GM19395 (cell line): ENCODE results near the gene AMOTL1.
"Not testable (repeated sequence)": the region's sequence is repeated elsewhere in the genome, so short reads cannot be mapped to it uniquely, and the experiment has no call there.

Experiments used
- ATAC-seq: cut with Tn5 transposase; IDR thresholded peaks from one replicate; pipeline ENCODE4 v1.9.1; 2021; ENCODE audit warnings: mild to moderate bottlenecking, moderate library complexity; ENCODE audit not compliant: unreplicated experiment

AMOTL1 gene

GRCh38 chr11:94812724-94813720 is 44.9 kb downstream of the AMOTL1 start:
- not testable (repeated sequence) for ATAC-seq

GRCh38 chr11:94814272-94814976 is 46.3 kb downstream of the AMOTL1 start:
- ATAC-seq, result no peak

GRCh38 chr11:94815705-94816344 is 47.7 kb downstream of the AMOTL1 start:
- no peak for ATAC-seq

DNA sequence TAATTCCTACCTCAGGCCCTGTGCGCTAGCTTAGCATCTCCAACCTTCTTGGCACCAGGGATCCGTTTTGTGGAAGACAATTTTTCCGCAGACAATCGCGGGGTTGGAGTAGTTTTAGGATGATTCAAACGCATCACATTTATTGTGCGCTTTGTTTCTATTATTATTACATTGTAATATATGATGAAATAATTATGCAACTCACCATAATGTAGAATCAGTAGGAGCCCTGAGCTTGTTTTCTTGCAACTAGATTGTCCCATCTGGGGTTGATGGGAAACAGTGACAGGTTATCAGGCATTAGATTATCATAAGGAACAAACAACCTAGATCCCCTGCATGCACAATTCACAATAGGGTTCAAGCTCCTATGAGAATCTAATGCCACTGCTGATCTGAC is 52.3 kb downstream of the AMOTL1 start:
- no peak for ATAC-seq

DNA sequence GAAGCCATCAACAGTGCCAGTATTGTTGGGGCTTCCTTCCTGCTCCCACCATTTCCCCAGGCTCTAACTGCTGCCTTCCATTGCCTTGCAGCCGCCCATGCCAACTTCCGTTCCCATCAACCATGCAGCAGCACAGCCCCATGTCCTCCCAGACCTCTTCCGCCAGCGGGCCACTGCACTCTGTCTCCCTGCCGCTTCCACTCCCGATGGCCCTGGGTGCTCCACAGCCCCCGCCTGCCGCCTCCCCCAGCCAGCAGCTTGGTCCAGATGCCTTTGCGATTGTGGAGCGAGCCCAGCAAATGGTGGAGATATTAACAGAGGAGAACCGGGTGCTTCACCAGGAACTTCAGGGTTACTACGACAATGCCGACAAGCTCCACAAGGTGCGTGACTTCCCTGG is 53.3 kb downstream of the AMOTL1 start:
- ATAC-seq, result no peak

DNA sequence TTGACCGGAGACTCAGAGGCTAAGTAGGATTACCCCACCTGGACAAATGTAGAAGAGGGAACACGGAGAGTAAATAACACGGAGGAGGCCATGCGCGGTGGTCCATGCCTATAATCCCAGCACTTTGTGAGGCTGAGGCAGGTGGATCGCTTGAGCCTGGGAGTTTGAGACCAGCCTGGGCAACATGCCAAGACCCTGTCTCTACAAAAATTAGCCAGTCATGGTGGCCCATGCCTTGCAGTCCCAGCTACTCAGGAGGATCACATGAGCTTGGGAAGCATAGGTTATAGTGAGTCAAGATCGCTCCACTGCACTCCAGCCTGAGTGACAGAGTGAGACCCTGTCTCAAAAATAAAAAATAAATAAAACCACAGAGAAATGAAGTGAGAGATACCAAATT is 53.9 kb downstream of the AMOTL1 start:
- no peak for ATAC-seq

DNA sequence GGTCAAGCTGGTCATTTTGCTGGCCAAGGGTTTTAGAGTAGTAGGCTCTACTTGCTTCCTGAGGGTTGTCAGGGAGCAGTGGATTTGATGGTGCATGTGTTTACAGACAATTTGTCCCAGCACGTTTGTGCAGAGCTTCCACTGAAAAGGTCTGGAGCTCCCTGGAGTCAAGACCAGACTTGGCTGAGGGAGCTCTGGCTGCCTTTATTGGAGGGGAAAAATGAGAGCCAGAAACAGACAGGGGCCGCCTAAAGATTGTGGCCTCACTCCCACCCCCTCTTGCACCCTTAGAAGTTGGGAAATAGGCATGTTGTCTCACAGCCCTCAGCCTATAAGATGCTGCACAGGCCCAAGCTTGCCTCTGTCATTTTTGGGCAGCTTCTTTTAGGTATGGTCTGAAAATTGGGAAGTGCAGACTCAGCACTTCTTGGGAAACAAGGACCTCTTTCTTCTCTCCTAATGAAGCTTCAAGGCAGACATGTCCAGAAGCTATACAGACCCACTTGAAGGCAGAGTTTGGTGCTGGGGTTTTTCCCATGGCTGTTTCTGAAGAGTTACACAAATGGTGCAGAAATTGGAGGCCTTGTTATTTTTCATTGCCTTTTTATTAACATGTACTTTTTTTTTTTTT is 55.1 kb downstream of the AMOTL1 start:
- ATAC-seq, result no peak

DNA sequence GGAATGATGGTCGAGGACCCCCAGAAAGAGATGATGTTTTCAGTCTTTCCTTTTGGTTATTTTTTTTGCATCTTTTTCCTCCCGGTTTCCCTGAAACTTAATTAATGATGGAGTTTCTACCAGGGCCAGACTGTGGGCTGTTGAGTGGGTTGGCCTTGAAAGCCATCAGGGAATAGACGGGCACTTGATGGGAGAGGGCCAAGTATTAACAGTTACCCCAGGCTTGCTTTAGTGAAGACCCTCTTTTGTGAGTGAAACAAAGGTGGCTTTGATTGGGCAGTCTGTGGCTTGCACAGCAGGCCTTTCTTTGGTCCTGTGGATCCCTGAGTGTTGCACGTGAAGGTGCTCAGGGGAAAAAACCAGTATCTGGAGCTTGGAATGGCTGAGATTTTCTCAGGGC is 56.9 kb downstream of the AMOTL1 start:
- ATAC-seq, result no peak

DNA sequence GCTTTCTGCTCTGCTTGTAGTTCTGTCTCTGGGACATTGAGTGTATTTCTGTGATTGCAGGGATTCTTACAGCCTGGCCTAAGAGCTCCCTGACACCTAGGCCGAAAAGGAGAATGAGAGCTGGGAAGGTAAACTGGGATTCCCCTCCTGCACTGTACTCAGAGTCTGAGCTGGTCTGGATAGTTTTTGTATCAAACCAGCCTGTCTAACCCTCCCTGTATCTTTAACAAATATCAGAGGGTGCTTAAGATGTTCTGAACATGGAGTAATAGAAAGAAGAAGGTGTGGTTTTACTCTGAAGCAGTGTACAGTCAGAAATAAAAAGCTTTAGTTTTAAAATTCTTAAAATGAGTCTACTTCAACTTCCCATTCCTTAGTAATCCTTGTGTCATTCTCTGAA is 57.3 kb downstream of the AMOTL1 start:
- no peak for ATAC-seq

DNA sequence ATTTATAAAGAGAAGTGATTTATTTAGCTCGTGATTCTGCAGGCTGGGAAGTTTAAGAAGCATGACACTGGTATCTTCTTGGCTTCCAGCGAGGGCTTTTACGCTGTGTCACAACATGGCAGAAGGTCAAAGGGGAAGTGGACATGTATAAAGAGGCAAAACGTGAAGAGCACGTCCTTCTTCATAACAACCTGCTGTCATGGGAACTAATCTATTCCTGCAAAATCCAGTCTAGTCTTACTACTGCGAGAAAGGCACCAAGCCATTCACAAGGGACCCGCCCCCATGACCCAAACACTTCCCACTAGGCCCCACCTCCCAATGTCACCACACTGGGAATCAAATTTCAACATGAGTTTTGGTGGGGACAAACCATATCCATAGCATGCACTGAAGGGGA is 58.3 kb downstream of the AMOTL1 start:
- no peak for ATAC-seq

DNA sequence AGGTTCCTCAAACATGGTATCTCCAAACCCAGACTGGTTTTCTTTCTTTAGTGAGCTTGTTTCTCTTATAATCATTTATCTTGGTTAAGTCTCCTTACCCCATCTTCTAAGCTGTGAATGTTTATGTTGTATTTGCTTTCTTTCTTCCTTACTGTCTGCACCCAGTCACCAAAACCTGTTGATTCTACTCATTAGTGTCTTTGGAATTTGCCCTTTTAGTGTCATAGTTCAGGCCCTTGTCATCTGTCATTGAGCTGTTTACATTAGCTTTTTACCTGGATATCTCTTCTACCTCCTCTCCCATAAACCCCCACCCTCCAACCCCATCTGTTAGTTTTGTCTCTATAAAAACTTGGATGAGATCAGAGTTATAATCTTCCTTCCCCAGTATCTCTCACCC is 59.9 kb downstream of the AMOTL1 start:
- no peak for ATAC-seq

GRCh38 chr11:94830722-94831510 is 62.8 kb downstream of the AMOTL1 start:
- ATAC-seq, result no peak

DNA sequence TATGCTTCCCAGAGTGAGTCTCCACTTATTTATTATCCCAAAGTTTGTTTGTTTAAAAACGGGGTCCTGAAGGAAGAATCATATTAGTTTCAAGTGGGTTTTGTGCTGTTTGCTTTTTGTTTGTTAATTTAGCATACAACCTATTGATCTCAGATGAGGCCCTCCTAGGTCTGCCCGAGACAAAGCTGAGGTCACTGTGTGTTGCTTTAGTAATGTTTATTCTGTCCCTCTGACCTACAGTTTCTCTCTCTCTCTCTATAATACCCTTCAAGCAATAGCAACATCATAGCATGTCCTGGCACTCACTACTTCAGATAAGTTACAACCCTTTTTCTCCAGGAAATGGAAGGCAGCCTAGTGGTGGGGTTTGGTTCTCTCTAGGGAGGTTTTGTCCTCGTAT is 63.4 kb downstream of the AMOTL1 start:
- no peak for ATAC-seq

DNA sequence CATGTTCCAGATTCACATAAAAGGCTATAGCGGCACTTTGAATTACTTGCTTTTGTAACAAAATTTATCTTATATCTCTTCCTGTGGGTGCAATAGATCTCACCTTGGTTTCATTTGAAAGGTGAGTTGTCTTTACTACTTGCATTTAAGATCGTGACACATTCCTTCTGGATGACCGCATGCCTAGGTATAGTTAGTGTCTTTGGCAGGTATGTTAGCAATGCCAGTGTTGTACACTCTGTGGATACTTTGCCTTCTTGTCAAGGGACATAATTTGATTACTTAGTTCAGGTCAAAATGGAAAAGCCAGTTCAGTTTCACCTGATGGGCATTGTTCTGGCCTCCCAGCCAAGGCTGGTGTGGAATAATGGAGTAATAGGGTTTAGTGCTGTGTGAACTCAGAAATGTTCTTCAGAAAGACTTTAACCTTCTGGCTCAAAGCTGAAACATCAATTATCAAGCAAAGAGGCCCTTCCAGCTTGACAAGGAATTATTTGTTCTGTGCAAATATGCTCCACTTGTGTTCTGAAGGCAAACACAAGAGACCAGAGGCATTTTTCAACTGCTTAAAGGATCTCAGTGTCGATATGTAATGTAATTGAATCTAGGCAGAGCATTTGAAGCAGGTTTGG is 64.6 kb downstream of the AMOTL1 start:
- ATAC-seq, result no peak

DNA sequence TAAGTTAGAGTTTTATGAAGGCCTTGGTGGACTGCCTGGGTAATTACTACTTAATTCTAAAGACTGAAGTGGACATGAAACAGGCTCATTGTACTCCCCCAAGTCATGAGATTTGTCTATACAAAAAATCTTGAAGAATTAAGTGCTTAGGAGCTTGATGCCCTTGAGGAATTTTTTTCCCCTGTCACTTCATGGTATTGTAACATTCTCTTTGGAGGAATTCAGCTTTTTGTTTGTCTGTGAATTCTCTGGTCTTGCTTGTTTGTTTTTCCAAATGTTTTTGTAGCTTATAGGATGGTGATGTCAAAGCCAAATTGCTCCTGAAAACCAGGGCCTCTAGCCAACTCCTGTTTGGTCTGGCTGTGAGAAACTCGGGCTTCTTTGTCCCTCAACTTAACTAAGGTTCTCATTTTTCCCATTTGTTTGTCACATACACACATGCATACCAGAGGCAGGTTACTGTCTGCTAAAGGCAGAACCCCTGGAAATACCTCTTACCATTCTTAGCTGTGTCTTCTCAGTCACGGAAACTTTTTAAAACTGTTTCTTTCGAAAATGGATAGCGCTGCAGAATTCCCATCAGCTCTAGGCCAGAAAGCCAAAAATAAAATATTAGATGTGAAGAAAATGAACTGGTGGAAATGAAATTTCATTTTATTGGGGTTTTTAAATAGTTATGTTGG is 66.9 kb downstream of the AMOTL1 start:
- no peak for ATAC-seq

GRCh38 chr11:94835594-94835927 is 67.4 kb downstream of the AMOTL1 start:
- no peak for ATAC-seq

- no peak for ATAC-seq
These were observed 69.2 kb downstream of the AMOTL1 start for GRCh38 chr11:94837317-94837716.

DNA sequence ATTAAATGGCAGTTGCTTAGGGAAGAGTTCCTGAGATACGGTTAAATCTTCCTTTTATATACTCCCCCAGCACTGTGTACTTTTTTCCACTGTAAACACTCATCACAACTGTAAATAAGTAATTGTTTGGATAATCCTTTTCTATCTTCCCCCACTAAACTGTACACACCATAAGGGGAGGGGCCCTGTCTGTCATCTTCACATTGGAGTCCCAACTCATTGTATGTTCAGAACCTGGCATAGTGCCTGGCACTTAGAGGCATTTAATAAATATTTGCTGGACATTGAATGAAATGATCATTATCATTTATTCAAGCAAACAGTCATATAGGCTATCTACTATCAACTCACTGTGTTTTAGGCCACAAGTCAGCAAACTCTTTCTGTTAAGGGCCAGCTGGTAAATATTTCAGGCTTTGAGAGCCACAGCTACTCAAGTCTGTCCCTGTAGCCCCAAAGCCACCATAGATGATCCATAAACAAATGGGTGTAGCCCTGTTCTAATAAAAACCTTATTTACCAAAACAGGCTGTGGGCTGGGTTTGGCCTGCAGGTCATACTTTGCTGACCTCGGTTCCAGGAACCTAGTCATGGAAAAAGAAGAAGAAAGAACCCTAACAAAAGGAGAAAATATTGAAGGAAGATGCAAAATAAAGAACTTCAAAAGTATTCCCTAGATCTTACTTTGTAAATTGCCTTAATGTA is 70.0 kb downstream of the AMOTL1 start:
- ATAC-seq, result no peak

DNA sequence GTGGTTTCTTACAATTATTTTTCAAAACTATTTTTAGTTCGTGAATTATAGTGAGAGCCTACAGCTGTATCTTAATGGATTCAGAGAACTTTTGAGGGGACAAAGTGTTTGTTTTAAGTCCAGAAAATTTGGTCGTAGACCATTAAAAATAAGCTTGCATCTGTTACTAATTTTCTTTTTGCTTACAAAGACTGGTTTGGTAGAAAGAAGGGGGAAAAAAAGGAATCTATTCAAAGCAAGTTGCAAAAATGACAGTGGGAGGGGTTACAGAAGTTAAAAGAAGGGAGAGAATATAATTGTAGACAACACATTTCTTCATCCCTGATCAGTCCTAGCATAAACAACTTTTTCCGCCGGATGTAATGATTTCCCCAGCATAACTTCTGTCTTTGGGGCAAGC is 72.1 kb downstream of the AMOTL1 start:
- no peak for ATAC-seq
